ENCODE data around the gene ACAD10. TPM values are rescaled to one million over a fixed set of nuclear protein-coding genes. Genes with fewer than 3 reads are reported as not detected.
A peak's percentile ranks its signal among the peaks of the same experiment; 100 is the strongest.

The ACAD10 gene
- total and polyA plus RNA-seq, 10 of the 15 experiments (the other 5 are each of a cell fraction or from before 2014, with no cell fraction given) = 2.9 to 21.9 (median 17.5) TPM

DNA sequence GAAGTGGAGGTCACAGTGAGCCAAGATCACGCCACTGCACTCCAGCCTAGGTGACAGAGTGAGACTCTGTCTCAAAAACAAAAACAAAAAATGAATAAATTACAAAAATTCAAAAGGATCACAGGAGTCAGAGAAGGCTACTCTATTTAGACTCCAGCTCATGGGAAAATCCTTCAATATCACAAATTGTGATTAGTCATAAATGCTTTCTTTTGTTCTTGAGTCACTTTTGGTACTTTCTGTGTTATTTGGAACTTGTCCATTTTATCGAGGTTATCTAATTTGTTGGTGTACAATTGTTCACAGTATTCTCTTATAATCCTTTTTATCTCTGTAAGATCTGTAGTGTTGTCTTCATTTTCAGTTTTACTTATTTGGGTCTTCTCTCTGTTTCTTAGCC lies 99.8 kb downstream of the ACAD10 start:
- no peak for DNase-seq (ENCODE audit: low read depth, low spot score)
- Histone ChIP-seq H2AFZ (ENCODE audit: control insufficient read depth, low read depth, low read length) (no peak overlapping the region), H3K4me1 (ENCODE audit: control insufficient read depth, insufficient read depth, low read length) (no peaks in the 10 kb centered on the region), H3K9ac (ENCODE audit: control insufficient read depth, insufficient read depth, low read length) (no peak overlapping the region), H3K27ac (ENCODE audit: control insufficient read depth, insufficient read depth) (no peak overlapping the region), H3K36me3 (ENCODE audit: control insufficient read depth in 2 of 2, insufficient read depth in 2 of 2, low read length in 1 of 2) (no peaks in the 10 kb centered on the region), H3K4me2 (ENCODE audit: control insufficient read depth, insufficient read depth) (no peak overlapping the region), H3K27me3 (replicated peaks in 1 of 2; ENCODE audit: control insufficient read depth in 2 of 2, insufficient read depth in 2 of 2, low read length in 1 of 2) (no peaks in the 10 kb centered on the region), H4K20me1 (ENCODE audit: control insufficient read depth, insufficient read depth) (no peaks in the 10 kb centered on the region), H3K9me3 (replicated peaks; ENCODE audit: control insufficient read depth, insufficient read depth, low read length) (no peaks in the 10 kb centered on the region), H3K79me2 (ENCODE audit: control insufficient read depth, insufficient read depth, low read length) (no peaks in the 10 kb centered on the region), H3K4me3 (no peak overlapping the region)
- TF ChIP-seq CBX5 (IDR thresholded peaks at IDR 0.05; ENCODE audit: low read depth) = no peak
- no peak for TF ChIP-seq HDGF (IDR thresholded peaks at IDR 0.05)
- TF ChIP-seq ATF7 (IDR thresholded peaks at IDR 0.05; ENCODE audit: low read depth) = no peak
- TF ChIP-seq ZZZ3 (IDR thresholded peaks at IDR 0.05; ENCODE audit: control insufficient read depth, insufficient read length, low read depth) = no peak
- no peak for TF ChIP-seq SMAD5 (IDR thresholded peaks at IDR 0.05; ENCODE audit: low read depth)
- no peak for TF ChIP-seq ETV6 (conservative IDR thresholded peaks at IDR 0.05 in 1 of 2, IDR thresholded peaks at IDR 0.05 in 1 of 2; ENCODE audit: borderline replicate concordance in 1 of 2, low read depth in 1 of 2)
- TF ChIP-seq PML (IDR thresholded peaks at IDR 0.05; ENCODE audit: low read length) = no peak
- TF ChIP-seq, protein P1, sequence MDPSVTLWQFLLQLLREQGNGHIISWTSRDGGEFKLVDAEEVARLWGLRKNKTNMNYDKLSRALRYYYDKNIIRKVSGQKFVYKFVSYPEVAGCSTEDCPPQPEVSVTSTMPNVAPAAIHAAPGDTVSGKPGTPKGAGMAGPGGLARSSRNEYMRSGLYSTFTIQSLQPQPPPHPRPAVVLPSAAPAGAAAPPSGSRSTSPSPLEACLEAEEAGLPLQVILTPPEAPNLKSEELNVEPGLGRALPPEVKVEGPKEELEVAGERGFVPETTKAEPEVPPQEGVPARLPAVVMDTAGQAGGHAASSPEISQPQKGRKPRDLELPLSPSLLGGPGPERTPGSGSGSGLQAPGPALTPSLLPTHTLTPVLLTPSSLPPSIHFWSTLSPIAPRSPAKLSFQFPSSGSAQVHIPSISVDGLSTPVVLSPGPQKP (IDR thresholded peaks at IDR 0.05; ENCODE audit: low read depth, low read length) = no peak
- TF ChIP-seq, protein P2, sequence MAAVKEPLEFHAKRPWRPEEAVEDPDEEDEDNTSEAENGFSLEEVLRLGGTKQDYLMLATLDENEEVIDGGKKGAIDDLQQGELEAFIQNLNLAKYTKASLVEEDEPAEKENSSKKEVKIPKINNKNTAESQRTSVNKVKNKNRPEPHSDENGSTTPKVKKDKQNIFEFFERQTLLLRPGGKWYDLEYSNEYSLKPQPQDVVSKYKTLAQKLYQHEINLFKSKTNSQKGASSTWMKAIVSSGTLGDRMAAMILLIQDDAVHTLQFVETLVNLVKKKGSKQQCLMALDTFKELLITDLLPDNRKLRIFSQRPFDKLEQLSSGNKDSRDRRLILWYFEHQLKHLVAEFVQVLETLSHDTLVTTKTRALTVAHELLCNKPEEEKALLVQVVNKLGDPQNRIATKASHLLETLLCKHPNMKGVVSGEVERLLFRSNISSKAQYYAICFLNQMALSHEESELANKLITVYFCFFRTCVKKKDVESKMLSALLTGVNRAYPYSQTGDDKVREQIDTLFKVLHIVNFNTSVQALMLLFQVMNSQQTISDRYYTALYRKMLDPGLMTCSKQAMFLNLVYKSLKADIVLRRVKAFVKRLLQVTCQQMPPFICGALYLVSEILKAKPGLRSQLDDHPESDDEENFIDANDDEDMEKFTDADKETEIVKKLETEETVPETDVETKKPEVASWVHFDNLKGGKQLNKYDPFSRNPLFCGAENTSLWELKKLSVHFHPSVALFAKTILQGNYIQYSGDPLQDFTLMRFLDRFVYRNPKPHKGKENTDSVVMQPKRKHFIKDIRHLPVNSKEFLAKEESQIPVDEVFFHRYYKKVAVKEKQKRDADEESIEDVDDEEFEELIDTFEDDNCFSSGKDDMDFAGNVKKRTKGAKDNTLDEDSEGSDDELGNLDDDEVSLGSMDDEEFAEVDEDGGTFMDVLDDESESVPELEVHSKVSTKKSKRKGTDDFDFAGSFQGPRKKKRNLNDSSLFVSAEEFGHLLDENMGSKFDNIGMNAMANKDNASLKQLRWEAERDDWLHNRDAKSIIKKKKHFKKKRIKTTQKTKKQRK (IDR thresholded peaks at IDR 0.05; ENCODE audit: low read depth, low read length) = no peak
- no peak for TF ChIP-seq YBX1 (IDR thresholded peaks at IDR 0.05)
- TF ChIP-seq FOXM1 (IDR thresholded peaks at IDR 0.05; ENCODE audit: low read depth, low read length) = no peak
- TF ChIP-seq CREB1 (IDR thresholded peaks at IDR 0.05; ENCODE audit: low read depth) = no peak
- no peak for TF ChIP-seq NFYA (IDR thresholded peaks at IDR 0.05; ENCODE audit: borderline replicate concordance, low read depth, low read length)
- no peak for TF ChIP-seq STAT1 (conservative IDR thresholded peaks at IDR 0.05)
- TF ChIP-seq BHLHE40 (IDR thresholded peaks at IDR 0.05; ENCODE audit: borderline replicate concordance in 1 of 2, low read depth in 2 of 2, low read length in 1 of 2) = no peak
- TF ChIP-seq, protein P3, sequence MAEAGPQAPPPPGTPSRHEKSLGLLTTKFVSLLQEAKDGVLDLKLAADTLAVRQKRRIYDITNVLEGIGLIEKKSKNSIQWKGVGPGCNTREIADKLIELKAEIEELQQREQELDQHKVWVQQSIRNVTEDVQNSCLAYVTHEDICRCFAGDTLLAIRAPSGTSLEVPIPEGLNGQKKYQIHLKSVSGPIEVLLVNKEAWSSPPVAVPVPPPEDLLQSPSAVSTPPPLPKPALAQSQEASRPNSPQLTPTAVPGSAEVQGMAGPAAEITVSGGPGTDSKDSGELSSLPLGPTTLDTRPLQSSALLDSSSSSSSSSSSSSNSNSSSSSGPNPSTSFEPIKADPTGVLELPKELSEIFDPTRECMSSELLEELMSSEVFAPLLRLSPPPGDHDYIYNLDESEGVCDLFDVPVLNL (IDR thresholded peaks at IDR 0.05; ENCODE audit: low read depth, low read length) = no peak
- TF ChIP-seq ESRRA (IDR thresholded peaks at IDR 0.05; ENCODE audit: low read length) = no peak
- TF ChIP-seq GABPA (IDR thresholded peaks at IDR 0.05; ENCODE audit: low read depth) = no peak
- TF ChIP-seq SMARCA5 (IDR thresholded peaks at IDR 0.05) = no peak
- no peak for TF ChIP-seq TCF3 (IDR thresholded peaks at IDR 0.05; ENCODE audit: borderline replicate concordance, insufficient read depth, low read depth, low read length)
- in situ Hi-C loops (cut with MboI) = no loop called here
- intact Hi-C loops (cut with micrococcal nuclease; ENCODE audit: unreplicated experiment) = loop anchor here (10.0 kb wide), 1 partner anchor 391 kb away; no protein-coding TSS in a partner anchor
- FAIRE-seq = peak; percentile 38
- ChIA-PET SMC1A (ENCODE audit: uncharacterized antibody, unreplicated experiment) (interaction anchor here (1.2 to 5.7 kb wide), 5 partner anchors 9 to 32 kb away, joined by 4 to 44 read pairs (median 7); no protein-coding TSS in a partner anchor), POLR2A (no interaction called here), CTCF (interaction anchor here (1.0 to 6.0 kb wide), 6 partner anchors 9 to 389 kb away, joined by 3 to 44 read pairs (median 12); no protein-coding TSS in a partner anchor), RAD21 (ENCODE audit: unreplicated experiment) (interaction anchor here (0.9 to 2.1 kb wide), 3 partner anchors 16 to 31 kb away, joined by 3 to 5 read pairs (median 5); no protein-coding TSS in a partner anchor)
- 65% methylated on average over 2 of the region's 2 CpGs for WGBS (ENCODE audit: insufficient coverage, insufficient replicate concordance, low lambda C conversion rate, missing lambda C conversion rate)
- BruUV-seq (replicated peaks) = no TSS peak
- ATAC-seq = no peak
